HFFc6 (cell line): Measurements from ENCODE around the gene ACSL4. TPM values are rescaled to one million over a fixed set of nuclear protein-coding genes. Genes with fewer than 3 reads are reported as not detected.

Experiments used
- DNase-seq: peaks from one replicate; pipeline ENCODE4 v3.0.0-alpha.2; 2018
- H3K27ac Mint-ChIP-seq: 2 replicates; pipeline ENCODE4 v1.8.0; 2020; ENCODE audit warnings: mild to moderate bottlenecking, mixed read lengths
- H3K27me3 Mint-ChIP-seq: 2 replicates; pipeline ENCODE4 v1.8.0; 2021; ENCODE audit warnings: mild to moderate bottlenecking, moderate library complexity, mixed read lengths; ENCODE audit not compliant: insufficient read depth
- H3K36me3 Mint-ChIP-seq: 2 replicates; pipeline ENCODE4 v1.8.0; 2021; ENCODE audit warnings: low read depth, mixed read lengths
- H3K4me1 Mint-ChIP-seq: 2 replicates; pipeline ENCODE4 v1.8.0; 2020; ENCODE audit warnings: low read depth, mixed read lengths
- H3K4me3 Mint-ChIP-seq: 2 replicates; pipeline ENCODE4 v1.8.0; 2020; ENCODE audit warnings: mild to moderate bottlenecking, moderate library complexity, mixed read lengths
- H3K9me3 Mint-ChIP-seq: 2 replicates; pipeline ENCODE4 v1.8.0; 2020; ENCODE audit warnings: mild to moderate bottlenecking, mixed read lengths
- CTCF ChIP-seq: fragments of 200-600 bp; sonication (generic); IDR thresholded peaks from 2 replicates; pipeline ENCODE4 v1.5.0; 2021; ENCODE audit warnings: antibody characterized with exemption, mild to moderate bottlenecking
- total RNA-seq, 6 experiments: library from RNA; stranded (reverse); fragmentation: NEBNext Ultra II Directional; extraction: Animal tissue kit (Norgen Biotek cat#: 25700); gene quantifications; 2 replicates in 1 of 6; 3 replicates in 5 of 6; pipeline ENCODE4 v1.2.3, GENCODE V29; 2021

ACSL4 gene
- total RNA-seq, 6 experiments from 2014 or later, result 84.2 to 117 (median 92.3) TPM

GRCh38 chrX:109596015-109596414 lies 137.0 kb downstream of the ACSL4 start:
- no peaks in the 10 kb centered on the region for H3K9me3 Mint-ChIP-seq
- H3K27me3 Mint-ChIP-seq, result 0 out of 2 replicates have a peak, but pooled peaks cover under 1% of the 10 kb centered on the region
- H3K36me3 Mint-ChIP-seq, result no peaks in the 10 kb centered on the region
- peaks cover 7% of the 10 kb centered on the region for H3K4me1 Mint-ChIP-seq
- H3K4me3 Mint-ChIP-seq, result no peak overlapping the region
- DNase-seq, result no peak
- no peak overlapping the region for H3K27ac Mint-ChIP-seq
- TF ChIP-seq CTCF, result no peak

Other genes with a start within 250 kb of the ACSL4 start
- 1 to 10 TPM; 4.8 to 8.8 (median 6.9) TPM for gene NXT2, start 196.4 kb downstream of the ACSL4 start, total RNA-seq
- under 1 TPM; 0.28 to 0.57 (median 0.37) TPM for gene KCNE5, start 108.1 kb downstream of the ACSL4 start, total RNA-seq